Sciatic nerve (tissue), 2 donors: ENCODE measurements around the gene MIEF1. TPM values are rescaled to one million over a fixed set of nuclear protein-coding genes. Genes with fewer than 3 reads are reported as not detected.

ENCODE experiments used
- ATAC-seq: fragments of 200-7000 bp; cut with Tn5 transposase; one replicate; pipeline ENCODE4 v1.9.1; 2020; ENCODE audit warnings: mild to moderate bottlenecking, moderate library complexity
- DNase-seq: peaks from one replicate; pipeline ENCODE4 v3.0.0-alpha.2; 2020; ENCODE audit warnings: low spot score
- intact Hi-C: fragments of 100-400 bp; cut with DNase I; formaldehyde crosslinking; loops from one replicate; pipeline ENCODE4 v1.14.2; 2022
- total RNA-seq: library from RNA; stranded (reverse); fragmentation: NEBNext Ultra II Directional; extraction: Animal tissue kit (Norgen Biotek cat#: 25700); gene quantifications from one replicate; pipeline ENCODE4 v1.2.1, GENCODE V29; 2021
- donor health status: DM: no; HTN: no; CAD: no.
- donor health status: DM: no; HTN: no; CAD: no.

The MIEF1 gene
- total RNA-seq, 1 donor from 2014 or later: 19.0 TPM

DNA sequence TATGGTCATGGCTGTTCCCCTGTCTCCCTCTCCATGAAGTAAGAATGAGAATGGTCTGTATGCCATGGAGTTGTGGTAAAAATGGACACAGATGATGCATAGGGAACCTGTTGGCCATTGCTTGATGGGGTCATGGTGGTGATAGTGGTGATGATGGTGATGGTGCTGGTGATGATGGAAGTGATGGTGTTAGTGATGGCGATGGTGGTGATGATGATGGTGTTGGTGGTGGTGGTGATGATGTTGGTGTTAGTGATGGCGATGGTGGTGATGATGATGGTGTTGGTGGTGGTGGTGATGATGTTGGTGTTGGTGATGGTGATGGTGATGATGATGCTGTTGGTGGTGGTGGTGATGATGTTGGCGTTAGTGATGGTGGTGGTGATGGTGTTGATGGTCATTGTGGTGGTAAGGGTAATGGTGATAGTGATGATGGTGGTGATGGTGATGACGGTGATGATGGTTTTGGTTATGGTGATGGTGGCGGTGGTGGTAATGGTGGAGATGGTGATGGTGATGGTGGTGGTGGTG, 63.4 kb downstream of the MIEF1 start:
- no peak for ATAC-seq
- no peak for DNase-seq
- intact Hi-C loops: no loop called here

DNA sequence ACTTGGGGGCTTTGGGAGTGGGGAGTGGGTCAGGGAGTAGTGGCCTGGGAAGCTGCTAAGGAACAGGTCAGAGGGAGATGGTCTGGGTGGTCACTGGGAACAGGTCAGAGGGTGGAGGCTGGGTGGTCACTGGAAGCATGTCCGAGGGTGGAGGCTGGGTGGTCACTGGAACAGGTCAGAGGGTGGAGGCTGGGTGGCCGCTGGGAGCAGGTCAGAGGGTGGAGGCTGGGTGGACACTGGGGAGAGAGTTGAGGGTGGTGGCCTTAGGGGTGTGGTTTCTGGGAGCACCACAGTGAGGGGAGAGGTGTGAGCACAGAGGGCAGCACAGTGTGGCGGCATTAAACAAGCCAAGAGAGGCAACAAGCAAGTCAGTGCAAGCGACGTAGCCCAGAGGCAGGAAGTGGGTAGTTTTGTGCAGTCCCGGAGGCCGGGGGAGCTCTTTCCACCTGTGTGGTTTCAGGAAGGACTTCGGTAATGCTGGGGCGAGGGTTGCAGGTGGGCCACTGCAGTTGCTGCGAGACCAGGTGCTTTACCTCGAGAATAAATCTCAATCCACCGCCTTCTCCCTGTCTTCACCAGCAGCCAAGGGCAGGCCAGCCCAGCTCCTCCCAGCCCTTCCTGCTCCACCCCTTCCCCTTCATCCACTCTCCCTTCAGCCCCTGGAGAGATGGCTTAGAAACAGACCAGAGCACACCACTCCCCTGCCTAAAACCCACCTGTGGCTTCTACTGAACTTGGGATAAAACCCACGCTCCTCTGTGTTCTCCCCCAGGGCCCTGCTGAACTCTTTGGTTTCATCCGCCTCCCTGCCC, 65.3 kb downstream of the MIEF1 start:
- intact Hi-C loops: no loop called here
- DNase-seq (no peak), ATAC-seq (no peak)

Other genes starting within 250 kb of the MIEF1 start
- gene RPL3, start 182.7 kb upstream of the MIEF1 start, total RNA-seq: 1,341 TPM
- gene SYNGR1, start 152.3 kb upstream of the MIEF1 start, total RNA-seq: 52.9 TPM
- gene TAB1, start 102.5 kb upstream of the MIEF1 start, total RNA-seq: 42.0 TPM
- gene MGAT3, start 45.3 kb upstream of the MIEF1 start, total RNA-seq: 56.5 TPM
- gene ATF4, start 18.3 kb downstream of the MIEF1 start, total RNA-seq: 319 TPM
- 58.2 TPM for gene RPS19BP1, start 30.5 kb downstream of the MIEF1 start, total RNA-seq
- 0.40 TPM for gene CACNA1I, start 68.5 kb downstream of the MIEF1 start, total RNA-seq